AG09319 (cell line): ENCODE results near the gene TNFRSF4.
"Not testable (repeated sequence)": the region's sequence is repeated elsewhere in the genome, so short reads cannot be mapped to it uniquely, and the experiment has no call there.

ENCODE experiments used
- DNase-seq: peaks from one replicate; pipeline ENCODE4 v3.0.0-alpha.2; 2010; ENCODE audit warnings: low read depth; ENCODE audit errors: extremely low read depth
- TF ChIP-seq, protein P1 (sequence below): IDR thresholded peaks from 2 replicates; pipeline ENCODE4 v1.5.1; 2011; ENCODE audit warnings: low read depth, mild to moderate bottlenecking, inconsistent platforms, low read length, moderate library complexity

Gene TNFRSF4

DNA sequence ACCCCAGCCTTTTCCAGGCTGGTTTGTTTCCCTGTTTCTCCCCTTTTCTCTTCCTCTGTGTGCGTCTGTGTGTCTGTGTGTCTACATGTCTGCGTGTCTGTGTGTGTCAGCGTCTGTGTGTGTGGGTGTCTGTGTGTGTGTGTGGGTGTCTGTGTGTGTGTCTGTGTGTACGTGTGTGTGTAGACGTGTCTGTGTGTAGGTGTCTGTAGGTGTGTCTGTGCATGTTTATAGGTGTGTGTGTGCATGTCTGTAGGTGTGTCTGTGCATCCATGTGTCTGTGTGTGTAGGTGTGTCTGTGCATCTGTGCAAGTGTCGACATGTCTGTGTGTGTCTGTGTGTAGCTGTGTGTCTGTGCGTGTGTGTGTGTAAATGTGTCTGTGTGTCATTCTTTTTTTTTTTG, 37.0 kb downstream of the TNFRSF4 start:
- TF ChIP-seq, protein P1, sequence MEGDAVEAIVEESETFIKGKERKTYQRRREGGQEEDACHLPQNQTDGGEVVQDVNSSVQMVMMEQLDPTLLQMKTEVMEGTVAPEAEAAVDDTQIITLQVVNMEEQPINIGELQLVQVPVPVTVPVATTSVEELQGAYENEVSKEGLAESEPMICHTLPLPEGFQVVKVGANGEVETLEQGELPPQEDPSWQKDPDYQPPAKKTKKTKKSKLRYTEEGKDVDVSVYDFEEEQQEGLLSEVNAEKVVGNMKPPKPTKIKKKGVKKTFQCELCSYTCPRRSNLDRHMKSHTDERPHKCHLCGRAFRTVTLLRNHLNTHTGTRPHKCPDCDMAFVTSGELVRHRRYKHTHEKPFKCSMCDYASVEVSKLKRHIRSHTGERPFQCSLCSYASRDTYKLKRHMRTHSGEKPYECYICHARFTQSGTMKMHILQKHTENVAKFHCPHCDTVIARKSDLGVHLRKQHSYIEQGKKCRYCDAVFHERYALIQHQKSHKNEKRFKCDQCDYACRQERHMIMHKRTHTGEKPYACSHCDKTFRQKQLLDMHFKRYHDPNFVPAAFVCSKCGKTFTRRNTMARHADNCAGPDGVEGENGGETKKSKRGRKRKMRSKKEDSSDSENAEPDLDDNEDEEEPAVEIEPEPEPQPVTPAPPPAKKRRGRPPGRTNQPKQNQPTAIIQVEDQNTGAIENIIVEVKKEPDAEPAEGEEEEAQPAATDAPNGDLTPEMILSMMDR: no peak
- DNase-seq: no peak

GRCh38 chr1:1176063-1176761, 37.7 kb downstream of the TNFRSF4 start:
- not testable (repeated sequence) for DNase-seq

DNA sequence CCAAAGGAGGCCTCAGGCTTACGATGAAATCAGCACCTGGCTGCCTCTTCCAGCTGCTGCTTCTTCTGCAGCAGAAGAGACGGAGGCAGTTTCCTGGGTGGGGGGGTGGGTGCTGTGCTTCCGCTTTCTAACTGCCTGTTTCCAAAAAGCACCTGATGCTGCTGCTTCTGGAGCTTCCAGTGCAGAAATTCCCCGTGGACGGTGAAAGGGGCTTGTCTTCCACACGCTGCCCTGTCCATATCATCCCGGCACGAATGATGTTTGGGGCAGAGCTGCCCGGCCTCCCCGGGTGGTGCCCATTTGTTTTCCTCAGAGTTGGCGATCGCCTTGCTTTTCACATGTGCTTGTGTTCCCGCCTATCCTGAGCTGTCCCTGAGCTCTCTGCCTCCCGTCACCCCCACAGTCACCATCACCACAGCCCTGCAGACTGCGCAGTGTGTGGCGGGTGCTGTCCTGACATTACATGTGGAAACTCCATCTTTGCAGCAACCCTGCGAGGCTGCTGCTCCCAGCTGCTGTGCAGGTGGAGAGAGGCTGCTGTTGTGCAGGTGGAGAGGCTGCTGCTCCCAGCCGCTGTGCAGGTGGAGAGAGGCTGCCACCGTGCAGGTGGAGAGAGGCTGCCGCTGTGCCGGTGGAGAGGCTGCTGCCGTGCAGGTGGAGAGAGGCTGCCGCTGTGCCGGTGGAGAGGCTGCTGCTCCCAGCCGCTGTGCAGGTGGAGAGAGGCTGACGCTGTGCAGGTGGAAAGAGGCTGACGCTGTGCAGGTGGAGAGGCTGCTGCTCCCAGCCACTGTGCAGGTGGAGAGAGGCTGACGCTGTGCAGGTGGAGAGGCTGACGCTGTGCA, 38.5 kb downstream of the TNFRSF4 start:
- DNase-seq: no peak
- TF ChIP-seq, protein P1: no peak

- TF ChIP-seq, protein P1: no peak
- no peak for DNase-seq
Observed at GRCh38 chr1:1173793-1174415, 40.0 kb downstream of the TNFRSF4 start, which contains the start of gene TTLL10. Gene TTLL10 (plus strand): TSS chr1:1173880. CDS start chr1:1179216, 5,336 bp downstream.

GRCh38 chr1:1173061-1173792, 40.7 kb downstream of the TNFRSF4 start:
- no peak for DNase-seq
- TF ChIP-seq, protein P1: no peak

GRCh38 chr1:1171546-1172340, 42.2 kb downstream of the TNFRSF4 start:
- TF ChIP-seq, protein P1: no peak
- DNase-seq: no peak

DNA sequence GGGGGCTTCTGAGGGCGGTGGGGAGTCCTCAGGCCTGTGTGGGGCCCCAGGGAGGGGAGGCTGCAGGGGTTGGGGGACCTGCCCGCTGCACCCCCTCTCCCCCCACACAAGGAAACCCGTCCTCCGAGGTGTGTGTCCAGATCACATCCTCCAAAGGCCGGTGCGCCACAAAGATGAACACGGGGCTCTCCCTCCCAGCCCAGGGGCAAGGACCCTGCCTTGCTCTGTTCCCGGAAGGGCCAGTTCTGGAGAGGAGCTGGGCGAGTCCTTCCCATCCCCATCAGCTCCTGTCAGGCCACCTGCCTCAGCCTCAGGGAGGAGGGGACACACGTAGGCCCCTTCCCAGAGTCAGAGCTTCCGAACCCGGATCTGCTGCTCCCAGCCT, 42.8 kb downstream of the TNFRSF4 start:
- TF ChIP-seq, protein P1: no peak
- no peak for DNase-seq
